ENCODE results near the gene BCAR3. TPM values are rescaled to one million over a fixed set of nuclear protein-coding genes. Genes with fewer than 3 reads are reported as not detected.

The BCAR3 gene
- total RNA-seq, 6 donors from 2014 or later, result 26.3 to 48.8 (median 31.9) TPM

DNA sequence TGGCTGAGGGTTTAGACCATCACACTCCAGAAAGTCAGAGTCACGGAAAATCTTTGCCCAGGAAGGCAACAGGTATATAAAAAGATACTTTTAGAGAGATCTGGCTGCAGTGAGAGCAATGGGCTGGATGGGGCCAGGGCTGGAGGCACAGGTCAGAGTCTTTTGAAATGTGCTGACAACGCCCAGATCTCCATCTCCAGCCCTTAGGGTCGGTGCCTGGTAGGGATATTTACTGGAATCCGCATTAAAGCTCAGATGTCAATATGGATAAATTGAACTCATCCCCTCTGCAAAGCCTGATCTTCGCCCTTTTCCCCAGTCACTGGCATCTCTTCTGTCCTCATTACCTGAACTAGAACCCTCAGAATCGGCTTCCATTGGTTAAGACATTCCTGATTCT lies 82.2 kb downstream of the BCAR3 start:
- DNase-seq (no peak), ATAC-seq (ENCODE audit: low FRiP score in 2 of 2) (no peak)
- H3K27ac ChIP-seq, result no peak overlapping the region
- H3K9me3 ChIP-seq, result no peaks in the 10 kb centered on the region
- no peak for TF ChIP-seq POLR2AphosphoS5 (IDR thresholded peaks at IDR 0.05)
- TF ChIP-seq, protein P1, sequence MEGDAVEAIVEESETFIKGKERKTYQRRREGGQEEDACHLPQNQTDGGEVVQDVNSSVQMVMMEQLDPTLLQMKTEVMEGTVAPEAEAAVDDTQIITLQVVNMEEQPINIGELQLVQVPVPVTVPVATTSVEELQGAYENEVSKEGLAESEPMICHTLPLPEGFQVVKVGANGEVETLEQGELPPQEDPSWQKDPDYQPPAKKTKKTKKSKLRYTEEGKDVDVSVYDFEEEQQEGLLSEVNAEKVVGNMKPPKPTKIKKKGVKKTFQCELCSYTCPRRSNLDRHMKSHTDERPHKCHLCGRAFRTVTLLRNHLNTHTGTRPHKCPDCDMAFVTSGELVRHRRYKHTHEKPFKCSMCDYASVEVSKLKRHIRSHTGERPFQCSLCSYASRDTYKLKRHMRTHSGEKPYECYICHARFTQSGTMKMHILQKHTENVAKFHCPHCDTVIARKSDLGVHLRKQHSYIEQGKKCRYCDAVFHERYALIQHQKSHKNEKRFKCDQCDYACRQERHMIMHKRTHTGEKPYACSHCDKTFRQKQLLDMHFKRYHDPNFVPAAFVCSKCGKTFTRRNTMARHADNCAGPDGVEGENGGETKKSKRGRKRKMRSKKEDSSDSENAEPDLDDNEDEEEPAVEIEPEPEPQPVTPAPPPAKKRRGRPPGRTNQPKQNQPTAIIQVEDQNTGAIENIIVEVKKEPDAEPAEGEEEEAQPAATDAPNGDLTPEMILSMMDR (IDR thresholded peaks at IDR 0.05), result no peak
- no peak for TF ChIP-seq EP300 (IDR thresholded peaks at IDR 0.05)
- TF ChIP-seq POLR2A (IDR thresholded peaks at IDR 0.05), result no peak
- 92 to 99% methylated on average over 6 of the region's 6 CpGs for WGBS, 2 donors
- no peaks in the 10 kb centered on the region for H3K27me3 ChIP-seq
- H3K4me1 ChIP-seq, result peaks cover 0 to 31% (median 2%) of the 10 kb centered on the region in 4 donors
- H3K4me3 ChIP-seq, result no peak overlapping the region
- no peaks in the 10 kb centered on the region for H3K36me3 ChIP-seq

DNA sequence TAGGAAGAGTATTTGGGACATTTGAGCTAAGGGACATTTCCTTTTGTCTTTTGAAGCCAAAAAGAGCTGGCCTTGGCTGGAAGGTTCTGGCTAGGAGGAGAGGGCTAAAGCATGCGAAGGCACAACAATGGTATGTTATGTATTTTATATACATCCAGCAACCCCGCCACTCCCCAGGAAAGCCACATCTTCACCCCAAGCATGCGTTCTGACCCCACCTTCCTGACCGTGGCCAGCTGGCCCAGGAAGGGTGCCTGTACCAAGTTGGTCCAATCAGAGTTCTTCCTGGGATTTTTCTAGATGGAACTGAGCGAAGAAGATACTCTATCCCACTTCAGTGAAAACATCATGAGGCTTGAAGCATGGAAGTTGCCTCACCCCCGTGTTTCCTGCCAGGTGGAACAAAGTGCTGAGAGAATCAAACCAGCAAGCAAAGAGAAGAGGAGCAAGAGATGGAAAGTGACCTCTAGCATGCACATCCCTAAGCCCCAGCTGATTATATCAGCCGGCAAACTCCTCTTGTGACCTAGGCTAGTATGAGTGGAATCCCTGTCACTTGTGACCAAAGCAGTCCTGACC lies 82.7 kb downstream of the BCAR3 start:
- Histone ChIP-seq H3K4me3 (no peak overlapping the region), H3K4me1 (peaks cover 0 to 36% (median 2%) of the 10 kb centered on the region in 4 donors), H3K9me3 (no peaks in the 10 kb centered on the region), H3K36me3 (no peaks in the 10 kb centered on the region), H3K27ac (no peak overlapping the region), H3K27me3 (no peaks in the 10 kb centered on the region)
- no peak for ATAC-seq (ENCODE audit: low FRiP score in 2 of 2)
- no peak for TF ChIP-seq POLR2AphosphoS5 (IDR thresholded peaks at IDR 0.05)
- no peak for TF ChIP-seq POLR2A (IDR thresholded peaks at IDR 0.05)
- TF ChIP-seq, protein P1 (IDR thresholded peaks at IDR 0.05), result no peak
- no peak for TF ChIP-seq EP300 (IDR thresholded peaks at IDR 0.05)
- DNase-seq, result no peak
- 86 to 87% methylated on average over 7 of the region's 7 CpGs for WGBS, 2 donors

DNA sequence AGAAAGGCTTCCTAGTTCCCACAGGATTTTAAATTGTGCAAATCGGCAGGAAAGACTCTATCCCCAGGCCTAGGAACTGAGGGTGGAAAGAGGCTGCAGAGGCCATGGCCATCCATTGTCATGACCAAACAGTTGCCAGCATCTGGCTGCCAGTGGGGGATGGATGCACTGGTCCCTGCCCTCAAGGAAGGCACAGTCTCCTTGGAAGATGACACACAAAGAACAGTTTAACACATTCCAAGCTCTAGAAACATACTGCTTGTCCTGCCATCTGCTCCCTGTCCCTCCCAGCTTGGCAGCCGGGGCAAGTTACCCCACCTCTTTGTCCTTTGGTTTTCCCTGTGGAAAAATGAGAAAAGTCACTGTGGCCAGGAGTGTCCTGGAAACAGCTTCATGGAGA lies 83.2 kb downstream of the BCAR3 start:
- WGBS, 2 donors, result 88 to 92% methylated on average over 2 of the region's 2 CpGs
- DNase-seq (no peak), ATAC-seq (ENCODE audit: low FRiP score in 2 of 2) (no peak)
- no peaks in the 10 kb centered on the region for H3K36me3 ChIP-seq
- H3K4me3 ChIP-seq, result no peak overlapping the region
- H3K9me3 ChIP-seq, result no peaks in the 10 kb centered on the region
- no peaks in the 10 kb centered on the region for H3K27me3 ChIP-seq
- H3K27ac ChIP-seq, result no peak overlapping the region
- H3K4me1 ChIP-seq, result peaks cover 0 to 39% (median 2%) of the 10 kb centered on the region in 4 donors
- TF ChIP-seq, protein P1 (IDR thresholded peaks at IDR 0.05), result no peak
- TF ChIP-seq EP300 (IDR thresholded peaks at IDR 0.05) (no peak), POLR2AphosphoS5 (IDR thresholded peaks at IDR 0.05) (no peak), POLR2A (IDR thresholded peaks at IDR 0.05) (no peak)

DNA sequence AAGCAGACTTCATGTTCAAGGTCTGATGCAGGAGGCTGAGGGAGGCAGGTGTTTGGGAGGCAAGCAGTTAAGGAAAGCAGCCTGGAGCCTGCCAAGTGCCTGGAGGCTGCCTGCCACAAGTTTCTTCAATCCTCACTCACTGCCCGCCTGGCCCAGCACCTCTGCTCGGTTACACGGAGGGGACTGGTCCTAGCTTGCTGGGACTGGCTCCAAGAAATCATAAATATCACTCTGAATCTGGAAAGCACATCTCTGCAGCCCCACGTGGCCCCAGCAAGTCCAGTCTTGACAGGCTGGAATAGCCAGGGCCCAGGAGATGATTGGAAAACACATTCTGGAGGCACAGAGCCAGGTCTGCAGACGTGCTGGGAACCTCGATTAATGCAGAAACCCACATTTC lies 83.9 kb downstream of the BCAR3 start:
- H3K27me3 ChIP-seq, result no peaks in the 10 kb centered on the region
- H3K9me3 ChIP-seq, result no peaks in the 10 kb centered on the region
- H3K4me3 ChIP-seq, result no peak overlapping the region
- H3K27ac ChIP-seq, result no peak overlapping the region
- 42 to 56% methylated on average over 6 of the region's 6 CpGs for WGBS, 2 donors
- peaks cover 0 to 46% (median 3%) of the 10 kb centered on the region in 4 donors for H3K4me1 ChIP-seq
- no peak for TF ChIP-seq EP300 (IDR thresholded peaks at IDR 0.05)
- no peak for TF ChIP-seq POLR2AphosphoS5 (IDR thresholded peaks at IDR 0.05)
- no peak for TF ChIP-seq POLR2A (IDR thresholded peaks at IDR 0.05)
- TF ChIP-seq, protein P1 (IDR thresholded peaks at IDR 0.05), result no peak
- H3K36me3 ChIP-seq, result no peaks in the 10 kb centered on the region
- ATAC-seq (ENCODE audit: low FRiP score in 2 of 2), result no peak
- no peak for DNase-seq
